ENCODE data around the gene AGTPBP1. TPM values are rescaled to one million over a fixed set of nuclear protein-coding genes. Genes with fewer than 3 reads are reported as not detected.

Gene AGTPBP1
- polyA plus RNA-seq, 1 donor from 2014 or later = 17.5 TPM

GRCh38 chr9:85569988-85570387 lies 171.8 kb downstream of the AGTPBP1 start:
- H3K36me3 Mint-ChIP-seq = peaks cover 22% of the 10 kb centered on the region
- no peaks in the 10 kb centered on the region for H3K27me3 Mint-ChIP-seq
- no peak overlapping the region for H3K4me3 Mint-ChIP-seq
- H3K9me3 Mint-ChIP-seq = no peaks in the 10 kb centered on the region
- no peak overlapping the region for H3K27ac Mint-ChIP-seq
- no peaks in the 10 kb centered on the region for H3K4me1 Mint-ChIP-seq

DNA sequence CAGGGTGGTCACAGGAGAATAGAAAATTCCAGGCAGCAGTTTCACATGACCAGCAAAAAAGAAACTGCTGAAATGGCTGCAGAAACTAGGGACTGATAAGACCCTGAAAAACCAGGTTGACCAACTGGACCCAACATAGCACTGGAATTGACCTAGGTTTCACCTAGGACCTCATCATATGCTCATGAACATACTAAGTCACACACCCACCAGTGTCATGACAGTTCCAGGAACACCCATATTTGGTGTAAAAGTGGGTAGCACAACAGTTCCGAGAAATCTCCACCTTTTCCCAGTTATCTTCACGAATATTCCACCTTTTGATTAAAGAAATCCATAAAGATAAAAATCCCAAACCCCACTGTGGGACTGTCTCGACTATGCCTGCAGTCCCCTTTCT lies 182.2 kb downstream of the AGTPBP1 start:
- Mint-ChIP-seq H3K4me3 (no peak overlapping the region), H3K9me3 (no peaks in the 10 kb centered on the region), H3K27ac (no peak overlapping the region), H3K27me3 (no peaks in the 10 kb centered on the region), H3K4me1 (peaks cover 0 to 4% (median 0%) of the 10 kb centered on the region in 3 donors), H3K36me3 (peaks cover 13% of the 10 kb centered on the region)

DNA sequence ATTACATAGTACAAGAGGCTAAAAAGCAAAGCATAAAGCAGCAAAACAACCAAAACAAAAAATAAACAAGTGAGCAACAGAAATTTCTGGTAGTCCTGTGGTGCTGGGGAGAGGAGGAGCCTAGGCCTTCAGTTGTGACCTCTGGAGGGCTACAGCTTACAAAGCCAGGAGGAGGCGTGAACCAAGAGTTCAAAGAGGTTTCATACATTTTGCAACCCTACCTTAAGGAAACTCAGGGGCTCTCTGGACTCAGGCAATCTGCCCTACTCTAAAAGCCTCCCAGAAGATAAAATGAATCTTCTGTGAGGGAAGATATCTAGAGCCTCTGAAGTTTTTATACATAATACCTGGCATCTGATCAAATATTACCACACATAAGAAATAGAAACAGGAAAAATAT lies 187.4 kb downstream of the AGTPBP1 start:
- H3K4me3 Mint-ChIP-seq = no peak overlapping the region
- no peaks in the 10 kb centered on the region for H3K4me1 Mint-ChIP-seq
- H3K9me3 Mint-ChIP-seq = no peaks in the 10 kb centered on the region
- no peaks in the 10 kb centered on the region for H3K27me3 Mint-ChIP-seq
- H3K27ac Mint-ChIP-seq = no peak overlapping the region
- no peaks in the 10 kb centered on the region for H3K36me3 Mint-ChIP-seq

DNA sequence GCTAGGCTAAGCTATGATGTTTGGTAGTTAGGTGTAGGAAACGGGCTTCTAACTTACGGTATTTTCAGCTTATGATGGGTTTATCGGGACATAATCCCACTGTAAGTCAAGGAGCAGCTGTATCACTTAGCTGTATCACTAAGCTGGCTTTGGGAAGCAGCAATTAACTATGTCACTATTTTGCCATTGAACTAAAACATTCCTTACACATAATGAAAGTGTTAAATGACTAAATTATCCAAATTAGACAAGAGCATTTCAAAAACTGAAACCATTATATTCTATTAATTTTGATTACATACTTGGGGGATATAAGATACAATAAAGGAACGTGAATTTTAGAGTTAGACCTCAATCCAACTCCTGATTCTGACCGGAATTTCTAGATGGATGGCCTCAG lies 188.3 kb downstream of the AGTPBP1 start:
- Mint-ChIP-seq H3K27ac (no peak overlapping the region), H3K9me3 (no peaks in the 10 kb centered on the region), H3K4me3 (no peak overlapping the region), H3K36me3 (no peaks in the 10 kb centered on the region), H3K4me1 (no peaks in the 10 kb centered on the region), H3K27me3 (no peaks in the 10 kb centered on the region)

GRCh38 chr9:85547599-85547998 lies 194.2 kb downstream of the AGTPBP1 start:
- Mint-ChIP-seq H3K9me3 (no peaks in the 10 kb centered on the region), H3K27ac (no peak overlapping the region), H3K4me1 (no peaks in the 10 kb centered on the region), H3K36me3 (peaks cover 8% of the 10 kb centered on the region), H3K27me3 (no peaks in the 10 kb centered on the region), H3K4me3 (no peak overlapping the region)

DNA sequence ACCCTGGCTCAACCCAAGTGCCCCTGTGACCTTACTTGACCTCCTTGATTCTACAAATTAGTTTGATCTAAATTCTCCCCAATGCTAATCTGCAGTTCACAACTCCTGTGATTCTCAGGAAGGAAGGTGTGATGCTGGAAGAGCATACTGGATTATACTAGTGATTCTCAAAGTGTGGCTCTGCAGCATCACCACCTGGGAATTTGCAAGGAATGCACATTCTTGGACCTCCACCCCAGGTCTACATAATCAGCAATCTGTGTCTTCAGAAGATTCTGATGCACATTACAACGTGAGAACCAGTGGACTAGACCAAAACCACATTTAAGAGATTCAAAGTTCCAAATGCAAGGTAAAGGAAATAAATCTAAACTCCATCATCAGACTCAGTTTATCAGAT lies 198.6 kb downstream of the AGTPBP1 start:
- no peaks in the 10 kb centered on the region for H3K27me3 Mint-ChIP-seq
- H3K36me3 Mint-ChIP-seq = peaks cover 8% of the 10 kb centered on the region
- H3K4me1 Mint-ChIP-seq = no peaks in the 10 kb centered on the region
- no peaks in the 10 kb centered on the region for H3K9me3 Mint-ChIP-seq
- H3K27ac Mint-ChIP-seq = no peak overlapping the region
- H3K4me3 Mint-ChIP-seq = no peak overlapping the region

GRCh38 chr9:85541876-85542275 lies 199.9 kb downstream of the AGTPBP1 start:
- H3K9me3 Mint-ChIP-seq = no peaks in the 10 kb centered on the region
- no peak overlapping the region for H3K27ac Mint-ChIP-seq
- H3K36me3 Mint-ChIP-seq = peaks cover 6% of the 10 kb centered on the region
- no peaks in the 10 kb centered on the region for H3K4me1 Mint-ChIP-seq
- no peaks in the 10 kb centered on the region for H3K27me3 Mint-ChIP-seq
- no peak overlapping the region for H3K4me3 Mint-ChIP-seq

DNA sequence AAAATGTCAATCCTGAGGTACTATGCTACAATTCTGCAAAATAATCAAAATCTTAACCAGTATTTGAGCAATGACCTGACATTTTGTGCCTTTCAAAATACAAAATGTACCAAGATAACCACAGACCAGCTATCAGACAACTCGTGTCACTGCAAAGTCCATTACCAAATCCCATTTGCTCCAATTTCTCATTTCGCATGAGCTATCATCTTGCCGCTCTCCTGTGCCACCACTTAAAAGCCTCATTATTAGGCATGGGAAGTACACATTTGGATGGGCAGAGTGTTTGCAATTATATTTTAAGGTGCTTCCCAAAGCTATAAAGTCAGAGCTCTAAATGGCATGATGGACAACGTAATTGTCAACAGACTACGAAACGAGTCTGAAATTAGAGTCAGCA lies 205.2 kb downstream of the AGTPBP1 start:
- H3K36me3 Mint-ChIP-seq = no peaks in the 10 kb centered on the region
- no peak overlapping the region for H3K4me3 Mint-ChIP-seq
- peaks cover 0 to 3% (median 0%) of the 10 kb centered on the region in 3 donors for H3K9me3 Mint-ChIP-seq
- no peaks in the 10 kb centered on the region for H3K27me3 Mint-ChIP-seq
- no peak overlapping the region for H3K27ac Mint-ChIP-seq
- H3K4me1 Mint-ChIP-seq = no peaks in the 10 kb centered on the region

GRCh38 chr9:85536076-85536475 lies 205.7 kb downstream of the AGTPBP1 start:
- H3K4me3 Mint-ChIP-seq = no peak overlapping the region

DNA sequence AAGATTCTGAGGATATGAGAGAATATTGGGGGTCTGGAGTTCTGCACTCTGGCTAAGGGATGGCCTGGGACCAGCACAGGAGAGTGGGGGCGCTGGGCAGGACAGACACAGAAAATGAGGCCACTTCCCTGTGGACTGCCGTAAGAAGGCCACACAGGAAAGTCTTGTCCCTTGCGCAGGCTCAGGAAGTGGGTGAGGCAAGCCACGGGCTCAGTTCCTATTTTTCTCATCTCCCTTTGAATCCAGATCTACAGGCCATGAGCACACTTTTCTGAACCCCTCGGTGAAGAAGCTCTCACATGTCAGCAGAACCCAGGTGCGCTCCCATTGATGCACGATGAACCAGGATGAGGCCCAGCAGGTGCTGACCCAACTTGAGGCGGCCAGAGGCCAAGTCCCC lies 207.4 kb downstream of the AGTPBP1 start:
- no peak overlapping the region for H3K4me3 Mint-ChIP-seq
- H3K36me3 Mint-ChIP-seq = no peaks in the 10 kb centered on the region
- H3K27me3 Mint-ChIP-seq = no peaks in the 10 kb centered on the region
- no peak overlapping the region for H3K27ac Mint-ChIP-seq
- no peaks in the 10 kb centered on the region for H3K4me1 Mint-ChIP-seq
- H3K9me3 Mint-ChIP-seq = peaks cover 0 to 3% (median 0%) of the 10 kb centered on the region in 3 donors

More at GRCh38 chr9:85536076-85536475, 205.7 kb downstream of the AGTPBP1 start:
- no peaks in the 10 kb centered on the region for H3K27me3 Mint-ChIP-seq
- no peaks in the 10 kb centered on the region for H3K4me1 Mint-ChIP-seq
- H3K36me3 Mint-ChIP-seq = no peaks in the 10 kb centered on the region
- H3K9me3 Mint-ChIP-seq = peaks cover 0 to 3% (median 0%) of the 10 kb centered on the region in 3 donors
- H3K27ac Mint-ChIP-seq = no peak overlapping the region

GRCh38 chr9:85533538-85533937 lies 208.2 kb downstream of the AGTPBP1 start:
- Mint-ChIP-seq H3K27ac (no peak overlapping the region), H3K27me3 (no peaks in the 10 kb centered on the region), H3K9me3 (peaks cover 0 to 3% (median 0%) of the 10 kb centered on the region in 3 donors), H3K4me1 (no peaks in the 10 kb centered on the region), H3K36me3 (no peaks in the 10 kb centered on the region), H3K4me3 (no peak overlapping the region)

- Mint-ChIP-seq H3K9me3 (peaks cover 0 to 3% (median 0%) of the 10 kb centered on the region in 3 donors), H3K27me3 (peaks cover 2% of the 10 kb centered on the region), H3K4me1 (no peaks in the 10 kb centered on the region), H3K27ac (no peak overlapping the region), H3K4me3 (no peak overlapping the region), H3K36me3 (no peaks in the 10 kb centered on the region)
Measured at GRCh38 chr9:85530721-85531120, 211.0 kb downstream of the AGTPBP1 start.

DNA sequence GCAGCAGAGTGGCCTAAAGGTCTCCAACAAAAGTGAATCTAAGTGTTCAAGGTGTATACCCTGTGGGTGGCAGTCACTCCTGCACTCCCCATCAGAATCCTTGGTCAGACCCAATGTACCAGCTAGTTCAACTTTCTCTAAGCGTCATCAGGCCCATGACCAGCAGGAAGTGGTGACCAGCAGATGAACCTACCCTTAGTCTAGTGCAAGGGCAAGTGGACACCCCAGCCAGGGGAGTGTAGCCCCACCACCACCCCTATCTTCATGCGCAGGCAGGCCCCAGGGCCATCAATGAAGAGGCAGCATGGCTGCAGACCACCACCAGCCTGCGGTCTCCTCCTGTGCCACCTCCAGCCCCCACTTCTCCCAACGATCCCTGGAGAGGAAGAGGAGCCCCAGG lies 213.1 kb downstream of the AGTPBP1 start:
- Mint-ChIP-seq H3K27me3 (peaks cover 6% of the 10 kb centered on the region), H3K27ac (no peak overlapping the region), H3K9me3 (peaks cover 0 to 3% (median 0%) of the 10 kb centered on the region in 3 donors), H3K4me1 (no peaks in the 10 kb centered on the region), H3K4me3 (no peak overlapping the region), H3K36me3 (no peaks in the 10 kb centered on the region)

DNA sequence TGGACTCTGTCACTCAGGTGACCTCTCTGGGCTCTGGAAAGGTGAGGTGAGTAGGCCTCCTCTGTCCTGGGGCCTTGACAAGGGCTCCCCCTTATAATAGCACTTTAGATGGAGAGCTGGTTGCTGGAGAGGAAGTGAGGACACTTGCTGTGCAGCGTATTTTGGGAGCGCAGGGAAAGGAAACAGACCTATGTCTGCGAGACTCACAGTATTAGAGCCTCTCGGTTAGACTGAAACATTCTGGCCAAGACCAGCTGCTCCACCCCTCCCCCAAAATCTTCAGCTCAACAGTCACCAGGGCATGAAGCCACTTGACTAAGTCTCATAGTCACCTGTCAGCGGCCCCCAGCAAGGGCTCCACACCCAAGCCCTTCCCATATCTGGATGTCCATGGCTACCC lies 213.6 kb downstream of the AGTPBP1 start:
- Mint-ChIP-seq H3K4me1 (no peaks in the 10 kb centered on the region), H3K9me3 (peaks cover 0 to 3% (median 0%) of the 10 kb centered on the region in 3 donors), H3K27me3 (peaks cover 8% of the 10 kb centered on the region), H3K4me3 (no peak overlapping the region), H3K27ac (no peak overlapping the region), H3K36me3 (no peaks in the 10 kb centered on the region)

DNA sequence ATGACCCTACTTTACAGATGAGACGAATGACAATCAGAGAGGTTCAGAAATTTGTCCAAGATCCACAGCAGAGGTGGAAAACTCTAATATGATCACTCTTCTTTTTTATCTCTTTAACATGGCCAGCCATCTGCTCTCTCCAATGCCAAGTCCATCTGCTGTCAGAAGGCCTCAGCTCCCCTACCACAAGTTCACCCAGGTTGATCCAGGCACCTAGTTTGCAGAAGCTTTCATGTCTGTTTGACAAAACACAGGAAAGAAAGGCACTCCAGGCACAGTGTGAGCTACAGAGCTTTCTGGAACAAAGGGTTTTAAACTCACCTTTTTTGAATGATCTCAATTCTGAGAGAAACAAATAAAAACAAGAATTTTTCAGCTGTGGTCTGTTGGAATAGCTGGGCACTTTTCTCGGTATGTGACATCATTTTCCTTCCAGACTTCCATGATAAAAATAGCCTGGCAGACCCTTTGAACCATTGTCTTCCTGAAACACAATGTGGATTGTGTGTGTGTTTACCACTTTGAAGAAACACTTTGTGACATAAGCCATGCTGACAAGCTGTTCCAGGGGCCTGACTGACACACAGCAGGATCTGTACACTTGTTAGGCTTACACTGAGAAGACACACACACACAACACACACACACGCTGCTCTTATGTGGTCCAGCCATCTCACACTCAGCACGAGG lies 214.3 kb downstream of the AGTPBP1 start:
- H3K27me3 Mint-ChIP-seq = peaks cover 13% of the 10 kb centered on the region
- H3K4me1 Mint-ChIP-seq = peaks cover 0 to under 1% (median 0%) of the 10 kb centered on the region in 3 donors
- no peak overlapping the region for H3K27ac Mint-ChIP-seq
- H3K4me3 Mint-ChIP-seq = no peak overlapping the region
- H3K9me3 Mint-ChIP-seq = peaks cover 0 to 3% (median 0%) of the 10 kb centered on the region in 3 donors
- H3K36me3 Mint-ChIP-seq = no peaks in the 10 kb centered on the region

DNA sequence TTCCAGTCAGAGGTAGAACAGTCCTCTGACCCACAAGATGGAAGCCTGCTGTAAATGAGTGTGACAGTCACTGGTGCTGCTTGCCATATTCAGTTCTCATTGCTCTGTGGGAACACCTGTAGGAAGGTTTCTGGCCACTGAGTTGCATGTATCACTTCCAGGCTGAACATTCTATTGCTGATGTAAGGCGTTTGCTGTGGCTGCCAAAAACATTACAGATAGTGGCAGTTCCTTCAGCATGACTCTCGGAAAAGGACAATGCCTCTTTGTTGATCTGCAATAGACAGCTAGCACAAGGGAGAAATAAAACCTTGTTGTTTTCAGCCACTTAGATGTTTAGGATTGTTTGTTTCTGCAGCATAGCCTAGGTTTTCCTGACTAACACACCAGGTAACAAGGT lies 217.2 kb downstream of the AGTPBP1 start:
- H3K4me3 Mint-ChIP-seq = no peak overlapping the region
- no peaks in the 10 kb centered on the region for H3K36me3 Mint-ChIP-seq
- H3K27ac Mint-ChIP-seq = no peak overlapping the region
- H3K4me1 Mint-ChIP-seq = peaks cover 0 to 4% (median 0%) of the 10 kb centered on the region in 3 donors
- no peaks in the 10 kb centered on the region for H3K9me3 Mint-ChIP-seq
- peaks cover 28% of the 10 kb centered on the region for H3K27me3 Mint-ChIP-seq
